ENCODE measurements around the gene GCNT2. TPM values are rescaled to one million over a fixed set of nuclear protein-coding genes. Genes with fewer than 3 reads are reported as not detected.
"Not testable (repeated sequence)": the region's sequence is repeated elsewhere in the genome, so short reads cannot be mapped to it uniquely, and the experiment has no call there.

GCNT2 gene
- total RNA-seq, 1 donor from 2014 or later: 8.2 TPM

DNA sequence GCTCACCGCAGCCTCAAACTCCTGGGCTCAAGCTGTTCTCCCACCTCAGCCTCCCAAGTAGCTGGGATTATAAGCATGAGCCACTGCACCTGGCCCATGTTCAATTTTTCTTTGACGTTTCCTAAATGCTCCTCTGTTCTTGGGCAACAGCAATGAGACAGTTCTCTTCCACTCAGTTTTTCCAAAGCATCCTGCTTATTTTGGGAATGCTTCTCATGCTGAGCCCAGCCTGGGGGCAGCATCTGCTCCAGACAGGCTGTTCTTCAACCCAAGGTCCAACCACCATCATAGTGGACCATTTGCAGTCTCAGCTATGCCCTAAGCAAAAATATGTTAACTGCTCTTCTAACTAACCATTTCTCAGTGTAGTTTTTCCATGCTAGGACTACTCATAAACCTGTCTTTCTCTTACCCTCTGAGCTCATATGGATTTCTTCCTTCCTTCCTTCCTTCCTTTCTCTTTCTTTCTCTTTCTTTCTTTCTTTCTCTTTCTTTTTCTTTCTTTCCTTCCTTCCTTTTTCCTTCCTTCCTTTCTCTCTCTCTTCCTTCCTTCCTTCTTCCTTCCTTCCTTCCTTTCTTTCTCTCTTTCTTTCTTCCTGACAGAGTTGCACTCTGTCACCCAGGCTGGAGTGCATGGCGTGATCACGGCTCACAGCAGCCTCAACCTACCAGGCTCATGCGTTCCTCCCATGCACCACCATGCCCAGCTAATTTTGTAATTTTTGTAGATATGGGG, 48.4 kb downstream of the GCNT2 start:
- no peaks in the 10 kb centered on the region for H3K36me3 Mint-ChIP-seq (ENCODE audit: insufficient read depth)
- TF ChIP-seq, protein P1, sequence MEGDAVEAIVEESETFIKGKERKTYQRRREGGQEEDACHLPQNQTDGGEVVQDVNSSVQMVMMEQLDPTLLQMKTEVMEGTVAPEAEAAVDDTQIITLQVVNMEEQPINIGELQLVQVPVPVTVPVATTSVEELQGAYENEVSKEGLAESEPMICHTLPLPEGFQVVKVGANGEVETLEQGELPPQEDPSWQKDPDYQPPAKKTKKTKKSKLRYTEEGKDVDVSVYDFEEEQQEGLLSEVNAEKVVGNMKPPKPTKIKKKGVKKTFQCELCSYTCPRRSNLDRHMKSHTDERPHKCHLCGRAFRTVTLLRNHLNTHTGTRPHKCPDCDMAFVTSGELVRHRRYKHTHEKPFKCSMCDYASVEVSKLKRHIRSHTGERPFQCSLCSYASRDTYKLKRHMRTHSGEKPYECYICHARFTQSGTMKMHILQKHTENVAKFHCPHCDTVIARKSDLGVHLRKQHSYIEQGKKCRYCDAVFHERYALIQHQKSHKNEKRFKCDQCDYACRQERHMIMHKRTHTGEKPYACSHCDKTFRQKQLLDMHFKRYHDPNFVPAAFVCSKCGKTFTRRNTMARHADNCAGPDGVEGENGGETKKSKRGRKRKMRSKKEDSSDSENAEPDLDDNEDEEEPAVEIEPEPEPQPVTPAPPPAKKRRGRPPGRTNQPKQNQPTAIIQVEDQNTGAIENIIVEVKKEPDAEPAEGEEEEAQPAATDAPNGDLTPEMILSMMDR (IDR thresholded peaks at IDR 0.05; ENCODE audit: unreplicated experiment): no peak
- H3K27ac Mint-ChIP-seq: no peak overlapping the region
- peaks cover 33% of the 10 kb centered on the region for H3K27me3 Mint-ChIP-seq
- no peak for DNase-seq (ENCODE audit: low spot score, unreplicated experiment)
- H3K4me1 Mint-ChIP-seq (ENCODE audit: low read depth): peaks cover 5% of the 10 kb centered on the region
- no peak overlapping the region for H3K4me3 Mint-ChIP-seq (ENCODE audit: low read depth)
- no peaks in the 10 kb centered on the region for H3K9me3 Mint-ChIP-seq (ENCODE audit: low read depth)

DNA sequence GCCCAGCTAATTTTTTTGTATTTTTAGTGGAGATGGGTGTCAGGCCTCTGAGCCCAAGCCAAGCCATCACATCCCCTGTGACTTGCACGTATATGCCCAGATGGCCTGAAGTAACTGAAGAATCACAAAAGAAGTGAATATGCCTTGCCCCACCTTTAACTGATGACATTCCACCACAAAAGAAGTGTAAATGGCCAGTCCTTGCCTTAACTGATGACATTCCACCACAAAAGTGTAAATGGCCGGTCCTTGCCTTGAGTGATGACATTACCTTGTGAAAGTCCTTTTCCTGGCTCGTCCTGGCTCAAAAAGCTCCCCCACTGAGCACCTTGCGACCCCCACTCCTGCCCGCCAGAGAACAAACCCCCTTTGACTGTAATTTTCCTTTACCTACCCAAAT, 54.4 kb downstream of the GCNT2 start:
- H3K4me1 Mint-ChIP-seq (ENCODE audit: low read depth); H3K4me3 Mint-ChIP-seq (ENCODE audit: low read depth); H3K36me3 Mint-ChIP-seq (ENCODE audit: insufficient read depth); H3K9me3 Mint-ChIP-seq (ENCODE audit: low read depth); DNase-seq (ENCODE audit: low spot score, unreplicated experiment): not testable (repeated sequence)
- Mint-ChIP-seq H3K27ac (peak overlapping the region; percentile 33), H3K27me3 (peaks cover 10% of the 10 kb centered on the region)

GRCh38 chr6:10576226-10576625, 55.1 kb downstream of the GCNT2 start:
- Mint-ChIP-seq H3K9me3 (ENCODE audit: low read depth) (no peaks in the 10 kb centered on the region), H3K4me3 (ENCODE audit: low read depth) (no peak overlapping the region), H3K36me3 (ENCODE audit: insufficient read depth) (no peaks in the 10 kb centered on the region)

DNA sequence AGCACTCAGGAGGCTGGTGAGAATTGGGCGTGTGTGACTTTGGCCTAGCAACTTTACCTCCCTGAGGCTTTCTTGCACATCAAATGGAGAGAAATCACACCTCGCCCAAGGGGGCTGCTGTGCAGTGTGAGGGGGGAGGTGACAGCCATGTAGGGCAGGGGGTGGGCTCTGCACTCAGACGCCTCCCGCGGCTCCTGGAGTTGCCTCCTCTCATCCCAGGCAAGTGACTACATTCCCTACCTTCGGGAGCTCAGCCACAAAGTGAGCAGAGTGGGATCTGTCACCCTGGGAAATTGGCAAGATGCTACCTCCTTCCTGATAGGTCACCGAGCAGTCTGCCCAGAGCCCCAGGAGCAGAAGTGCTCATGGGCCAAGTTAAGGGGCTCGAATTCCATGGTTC, 56.0 kb downstream of the GCNT2 start:
- Mint-ChIP-seq H3K4me1 (ENCODE audit: low read depth) (peaks cover 13% of the 10 kb centered on the region), H3K36me3 (ENCODE audit: insufficient read depth) (no peaks in the 10 kb centered on the region), H3K27me3 (peaks cover 6% of the 10 kb centered on the region), H3K9me3 (ENCODE audit: low read depth) (no peaks in the 10 kb centered on the region), H3K4me3 (ENCODE audit: low read depth) (no peak overlapping the region), H3K27ac (no peak overlapping the region)
- DNase-seq (ENCODE audit: low spot score, unreplicated experiment): no peak
- TF ChIP-seq, protein P1 (IDR thresholded peaks at IDR 0.05; ENCODE audit: unreplicated experiment): no peak

More at GRCh38 chr6:10576226-10576625, 55.1 kb downstream of the GCNT2 start:
- Mint-ChIP-seq H3K4me1 (ENCODE audit: low read depth) (peaks cover 9% of the 10 kb centered on the region), H3K27me3 (peaks cover 6% of the 10 kb centered on the region), H3K27ac (no peak overlapping the region)
- TF ChIP-seq, protein P1 (IDR thresholded peaks at IDR 0.05; ENCODE audit: unreplicated experiment): no peak
- DNase-seq (ENCODE audit: low spot score, unreplicated experiment): no peak

DNA sequence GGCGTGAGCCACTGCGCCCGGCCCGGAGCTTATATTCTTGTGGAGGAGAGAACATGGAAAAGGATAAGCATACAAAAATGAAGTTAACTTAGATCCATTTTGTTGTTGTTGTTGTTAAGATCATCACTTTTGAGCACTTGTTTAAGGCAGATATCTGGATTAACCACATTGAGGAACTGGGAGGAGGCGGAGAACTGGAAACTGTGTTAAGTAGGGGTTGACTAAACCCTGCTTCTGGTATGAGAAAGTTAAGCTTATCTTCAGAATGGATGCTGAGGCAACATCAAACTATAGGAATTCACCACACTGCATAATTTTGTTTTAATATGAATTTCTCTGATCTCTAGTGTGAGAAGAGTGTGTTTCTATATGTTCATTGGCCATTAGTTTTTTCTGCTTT, 57.6 kb downstream of the GCNT2 start:
- no peak overlapping the region for H3K27ac Mint-ChIP-seq
- H3K4me3 Mint-ChIP-seq (ENCODE audit: low read depth): no peak overlapping the region
- H3K9me3 Mint-ChIP-seq (ENCODE audit: low read depth): no peaks in the 10 kb centered on the region
- TF ChIP-seq, protein P1 (IDR thresholded peaks at IDR 0.05; ENCODE audit: unreplicated experiment): no peak
- H3K27me3 Mint-ChIP-seq: peaks cover 6% of the 10 kb centered on the region
- H3K36me3 Mint-ChIP-seq (ENCODE audit: insufficient read depth): no peaks in the 10 kb centered on the region
- peaks cover 25% of the 10 kb centered on the region for H3K4me1 Mint-ChIP-seq (ENCODE audit: low read depth)
- no peak for DNase-seq (ENCODE audit: low spot score, unreplicated experiment)

- Mint-ChIP-seq H3K27ac (no peak overlapping the region), H3K36me3 (ENCODE audit: insufficient read depth) (no peaks in the 10 kb centered on the region), H3K9me3 (ENCODE audit: low read depth) (no peaks in the 10 kb centered on the region), H3K27me3 (peaks cover 4% of the 10 kb centered on the region), H3K4me3 (ENCODE audit: low read depth) (no peak overlapping the region), H3K4me1 (ENCODE audit: low read depth) (peaks cover 36% of the 10 kb centered on the region)
- TF ChIP-seq, protein P1 (IDR thresholded peaks at IDR 0.05; ENCODE audit: unreplicated experiment): no peak
- DNase-seq (ENCODE audit: low spot score, unreplicated experiment): no peak
Observed at GRCh38 chr6:10579803-10580202, 58.7 kb downstream of the GCNT2 start.

Measured in progenitor cell of endocrine pancreas (in vitro differentiated cells).